Thyroid gland (tissue), 4 donors: ENCODE results near the gene ACAA1.

Experiments used
- CTCF ChIP-seq, 6 experiments: fragments of 200-600 bp in 3 of 6; fragments of 450-650 bp in 3 of 6; sonication (generic) in 3 of 6; IDR thresholded peaks; one replicate each; pipeline ENCODE4 v1.5.1; 2016 to 2019; ENCODE audit warnings: antibody characterized with exemption in 6 of 6, mild to moderate bottlenecking in 2 of 6, inconsistent platforms in 1 of 6, moderate library complexity in 1 of 6
- POLR2A ChIP-seq, 2 donors: fragments of 450-650 bp; IDR thresholded peaks; one replicate each; pipeline ENCODE4 v1.6.1; 2017; ENCODE audit warnings: antibody characterized with exemption in 2 of 2, mild to moderate bottlenecking in 2 of 2, moderate library complexity in 1 of 2

GRCh38 chr3:38089163-38089562 is 47.8 kb downstream of the ACAA1 start:
- TF ChIP-seq CTCF (IDR thresholded peaks at IDR 0.05): no peak
- TF ChIP-seq POLR2A (IDR thresholded peaks at IDR 0.05): no peak
